Muscle of leg (tissue), 11 donors: ENCODE measurements around the gene FBXW7. TPM values are rescaled to one million over a fixed set of nuclear protein-coding genes. Genes with fewer than 3 reads are reported as not detected.

Experiments used
- DNase-seq: peaks from one replicate; pipeline ENCODE4 v3.0.0; 2013
- H3K27ac ChIP-seq: one replicate; pipeline ENCODE4 v1.5.1; 2013; ENCODE audit warnings: mild to moderate bottlenecking, low read length, control low read depth
- H3K27me3 ChIP-seq: one replicate; pipeline ENCODE4 v1.6.1; 2013; ENCODE audit warnings: low read length; ENCODE audit not compliant: control insufficient read depth, insufficient read depth
- H3K36me3 ChIP-seq: one replicate; pipeline ENCODE4 v1.6.1; 2013; ENCODE audit warnings: low read length; ENCODE audit not compliant: control insufficient read depth, insufficient read depth
- H3K4me1 ChIP-seq: one replicate; pipeline ENCODE4 v1.6.1; 2013; ENCODE audit warnings: low read length; ENCODE audit not compliant: control insufficient read depth, insufficient read depth
- H3K4me3 ChIP-seq: one replicate; pipeline ENCODE4 v1.5.1; 2013; ENCODE audit warnings: low read length, control low read depth
- H3K9me3 ChIP-seq: replicated peaks from 2 replicates; pipeline ENCODE4 v1.6.1; 2013; ENCODE audit warnings: low read depth, low read length; ENCODE audit not compliant: control insufficient read depth
- WGBS: methylation state at CpG from one replicate; pipeline ENCODE4 v1.1.5; 2013; ENCODE audit warnings: missing lambda C conversion rate; ENCODE audit not compliant: insufficient coverage; 5-methylcytosine and 5-hydroxymethylcytosine counted together
- polyA plus RNA-seq, 8 donors: library from polyadenylated mRNA; unstranded; fragments of 120-200 nt; gene quantifications; one replicate each; pipeline versions ENCODE4 v1.2.1 to v1.2.3, GENCODE V29; 2013; ENCODE audit warnings: inconsistent platforms in 1 of 8, low replicate concordance in 1 of 8; ENCODE audit not compliant: insufficient read length in 8 of 8, insufficient read depth in 1 of 8
- total RNA-seq: library from RNA; stranded (reverse); fragments of 120-200 nt; gene quantifications from one replicate; pipeline ENCODE4 v1.2.4, GENCODE V29; 2013

The FBXW7 gene
- total and polyA plus RNA-seq, 9 donors: 18.9 to 73.7 (median 24.6) TPM

- WGBS: 80% methylated on average over 1 of the region's 2 CpGs
- DNase-seq: no peak
- H3K9me3 ChIP-seq: no peaks in the 10 kb centered on the region
- no peaks in the 10 kb centered on the region for H3K36me3 ChIP-seq
- no peak overlapping the region for H3K4me3 ChIP-seq
- no peaks in the 10 kb centered on the region for H3K27me3 ChIP-seq
- no peak overlapping the region for H3K27ac ChIP-seq
- no peaks in the 10 kb centered on the region for H3K4me1 ChIP-seq
Measured at GRCh38 chr4:152573861-152574260, 38.0 kb upstream of the FBXW7 start.

DNA sequence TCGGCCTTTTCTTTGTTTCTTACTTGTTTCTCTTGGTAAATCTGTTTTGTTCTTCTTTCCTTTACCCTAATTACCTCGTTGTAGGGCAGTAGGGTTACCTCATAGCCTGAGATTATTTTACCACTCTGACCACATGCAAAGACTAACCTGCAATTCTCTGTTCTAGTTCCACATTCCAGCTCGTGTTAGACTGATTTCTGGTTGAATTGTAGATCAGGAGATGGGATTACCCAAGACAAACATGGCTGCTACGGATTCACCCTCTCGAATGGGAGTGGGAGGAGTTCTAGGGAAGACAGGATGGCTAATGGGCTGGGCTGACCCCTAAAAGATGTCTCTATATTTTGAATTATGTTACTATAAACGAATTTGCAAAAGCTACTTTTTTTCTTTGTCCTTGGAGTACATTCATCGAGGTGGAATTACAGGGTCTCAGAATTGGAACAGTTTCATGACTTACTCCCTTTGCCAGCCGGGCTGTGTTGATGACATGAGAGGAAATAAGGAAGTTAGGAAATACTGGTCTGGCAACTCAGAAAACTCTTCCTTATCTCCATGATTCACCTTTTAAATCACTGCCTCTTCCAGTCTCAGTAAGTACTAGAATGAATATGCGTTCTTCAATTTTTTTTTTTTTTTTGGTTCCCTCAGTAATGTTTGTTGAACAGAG is 36.7 kb upstream of the FBXW7 start:
- Histone ChIP-seq H3K36me3 (no peaks in the 10 kb centered on the region), H3K4me1 (no peaks in the 10 kb centered on the region), H3K4me3 (no peak overlapping the region), H3K9me3 (no peaks in the 10 kb centered on the region), H3K27ac (no peak overlapping the region), H3K27me3 (no peaks in the 10 kb centered on the region)
- no peak for DNase-seq
- 80% methylated on average over 1 of the region's 9 CpGs for WGBS

DNA sequence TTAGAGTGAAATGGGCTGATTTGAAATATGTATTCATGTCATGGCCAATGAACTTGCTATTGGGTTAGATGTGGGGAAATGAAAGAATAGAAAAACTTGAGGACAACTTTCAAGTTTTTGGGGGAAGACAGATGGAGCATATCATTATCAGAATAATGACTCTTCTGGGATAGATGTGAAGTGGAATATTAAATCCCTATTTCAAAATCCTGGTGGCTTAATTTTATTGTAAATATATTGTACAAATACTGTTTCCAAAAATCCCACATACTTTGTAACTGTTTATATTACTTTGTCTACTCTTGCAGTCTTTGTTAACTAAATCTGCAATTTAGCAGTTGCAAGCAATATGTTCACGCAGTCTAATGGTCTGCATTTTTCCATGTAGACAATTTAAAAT is 35.9 kb upstream of the FBXW7 start:
- Histone ChIP-seq H3K36me3 (no peaks in the 10 kb centered on the region), H3K27me3 (no peaks in the 10 kb centered on the region), H3K4me1 (no peaks in the 10 kb centered on the region), H3K27ac (no peak overlapping the region), H3K9me3 (no peaks in the 10 kb centered on the region), H3K4me3 (no peak overlapping the region)
- DNase-seq: no peak
- no CpG with 5 or more reads among the region's 1 CpG for WGBS

DNA sequence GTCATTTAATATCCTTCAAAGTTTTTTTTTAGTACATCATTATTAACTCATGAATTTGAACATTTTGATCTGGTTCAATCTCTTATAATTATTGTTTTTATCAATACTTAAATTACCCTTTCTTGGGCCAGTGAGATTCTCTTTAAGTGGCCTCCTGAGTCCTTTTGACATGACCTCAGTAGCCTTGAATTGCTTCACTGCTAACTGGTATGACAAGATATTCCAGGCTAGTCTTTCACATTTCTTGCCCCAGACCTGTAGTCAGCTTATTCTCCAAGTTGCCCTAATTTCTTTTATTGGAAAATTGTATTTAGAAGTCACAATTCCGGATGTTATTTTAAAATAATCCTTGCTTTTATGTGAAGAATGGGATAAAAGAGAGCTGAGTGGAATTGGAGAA is 35.4 kb upstream of the FBXW7 start:
- Histone ChIP-seq H3K36me3 (no peaks in the 10 kb centered on the region), H3K9me3 (no peaks in the 10 kb centered on the region), H3K27me3 (no peaks in the 10 kb centered on the region), H3K27ac (no peak overlapping the region), H3K4me3 (no peak overlapping the region), H3K4me1 (no peaks in the 10 kb centered on the region)
- no peak for DNase-seq
- 43% methylated on average over 1 of the region's 1 CpG for WGBS

DNA sequence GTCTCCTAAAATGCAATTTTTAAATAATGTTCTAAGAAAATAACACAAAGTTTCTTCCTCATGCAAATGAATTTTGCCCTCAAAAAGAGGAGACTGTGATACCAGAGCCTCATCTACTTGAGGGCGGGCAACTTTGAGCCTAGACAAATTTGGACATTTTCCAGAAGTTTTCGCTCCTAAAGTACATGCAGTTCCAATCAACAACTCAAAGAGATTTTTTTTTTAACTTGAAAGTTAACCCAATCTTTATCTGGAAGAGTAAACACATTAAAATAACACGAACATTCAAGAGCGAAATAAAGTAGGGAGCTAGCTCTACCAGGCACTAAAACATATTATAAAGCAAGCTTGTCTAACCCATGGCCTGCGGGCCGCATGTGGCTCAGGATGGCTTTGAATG is 29.4 kb upstream of the FBXW7 start:
- Histone ChIP-seq H3K9me3 (no peaks in the 10 kb centered on the region), H3K27ac (no peak overlapping the region), H3K4me1 (no peaks in the 10 kb centered on the region), H3K36me3 (no peaks in the 10 kb centered on the region), H3K27me3 (no peaks in the 10 kb centered on the region), H3K4me3 (no peak overlapping the region)
- WGBS: 80% methylated on average over 1 of the region's 6 CpGs
- DNase-seq: no peak

DNA sequence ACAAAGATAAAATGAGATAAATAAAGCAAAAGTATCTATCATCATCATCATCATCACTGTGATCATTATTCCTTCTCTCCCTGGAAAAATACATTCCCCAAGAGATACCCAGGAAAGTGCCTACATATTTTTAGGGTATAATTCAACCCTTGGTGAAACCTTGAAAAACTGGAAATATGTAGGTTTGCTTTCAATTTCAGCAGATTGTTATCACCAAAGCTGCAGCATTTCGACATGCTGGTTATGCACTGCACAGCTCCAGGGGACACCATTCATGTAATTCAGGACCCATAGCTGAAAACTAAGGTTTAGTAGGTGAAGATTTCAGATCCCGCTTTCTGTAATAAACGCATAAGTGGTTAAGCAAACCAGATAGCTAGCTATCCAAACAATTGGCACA is 28.4 kb upstream of the FBXW7 start:
- WGBS: no CpG with 5 or more reads among the region's 3 CpGs

DNA sequence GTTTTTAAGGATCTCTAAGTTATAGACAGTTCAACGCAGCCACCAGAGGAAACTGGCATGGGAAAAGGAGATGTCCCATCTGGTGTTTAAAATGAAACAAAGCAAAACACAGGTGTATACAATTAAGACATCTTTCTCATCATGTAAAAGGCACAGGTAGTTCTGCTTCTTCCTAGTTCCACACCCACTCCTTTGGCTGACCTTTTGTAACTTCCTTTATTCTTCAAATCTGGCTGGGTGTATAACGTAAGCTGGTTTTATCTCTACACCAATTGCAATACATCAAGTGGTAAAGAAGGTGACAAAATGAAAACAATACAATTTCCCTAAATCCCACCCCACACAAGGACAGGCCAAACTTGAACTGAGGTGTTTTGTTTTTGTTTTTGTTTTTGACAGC is 27.3 kb upstream of the FBXW7 start:
- Histone ChIP-seq H3K9me3 (no peaks in the 10 kb centered on the region), H3K36me3 (no peaks in the 10 kb centered on the region), H3K4me1 (no peaks in the 10 kb centered on the region), H3K27ac (no peak overlapping the region), H3K27me3 (no peaks in the 10 kb centered on the region), H3K4me3 (no peak overlapping the region)
- DNase-seq: no peak
- no CpG with 5 or more reads among the region's 2 CpGs for WGBS

More for the DNA sequence above, 28.4 kb upstream of the FBXW7 start:
- no peaks in the 10 kb centered on the region for H3K9me3 ChIP-seq
- no peak for DNase-seq
- no peak overlapping the region for H3K27ac ChIP-seq
- H3K4me1 ChIP-seq: no peaks in the 10 kb centered on the region
- no peaks in the 10 kb centered on the region for H3K36me3 ChIP-seq
- no peaks in the 10 kb centered on the region for H3K27me3 ChIP-seq
- H3K4me3 ChIP-seq: no peak overlapping the region

- DNase-seq: no peak
- H3K4me1 ChIP-seq: no peaks in the 10 kb centered on the region
- H3K4me3 ChIP-seq: no peak overlapping the region
- H3K9me3 ChIP-seq: no peaks in the 10 kb centered on the region
- WGBS: no CpG with 5 or more reads among the region's 3 CpGs
- H3K27ac ChIP-seq: no peak overlapping the region
- no peaks in the 10 kb centered on the region for H3K27me3 ChIP-seq
- H3K36me3 ChIP-seq: no peaks in the 10 kb centered on the region
Measured at GRCh38 chr4:152559641-152560040, 23.7 kb upstream of the FBXW7 start.

- no peaks in the 10 kb centered on the region for H3K9me3 ChIP-seq
- H3K27me3 ChIP-seq: no peaks in the 10 kb centered on the region
- no peaks in the 10 kb centered on the region for H3K36me3 ChIP-seq
- DNase-seq: no peak
- no peak overlapping the region for H3K27ac ChIP-seq
- H3K4me1 ChIP-seq: no peaks in the 10 kb centered on the region
- no peak overlapping the region for H3K4me3 ChIP-seq
- WGBS: no CpG with 5 or more reads among the region's 1 CpG
Measured at GRCh38 chr4:152558396-152558795, 22.5 kb upstream of the FBXW7 start.

DNA sequence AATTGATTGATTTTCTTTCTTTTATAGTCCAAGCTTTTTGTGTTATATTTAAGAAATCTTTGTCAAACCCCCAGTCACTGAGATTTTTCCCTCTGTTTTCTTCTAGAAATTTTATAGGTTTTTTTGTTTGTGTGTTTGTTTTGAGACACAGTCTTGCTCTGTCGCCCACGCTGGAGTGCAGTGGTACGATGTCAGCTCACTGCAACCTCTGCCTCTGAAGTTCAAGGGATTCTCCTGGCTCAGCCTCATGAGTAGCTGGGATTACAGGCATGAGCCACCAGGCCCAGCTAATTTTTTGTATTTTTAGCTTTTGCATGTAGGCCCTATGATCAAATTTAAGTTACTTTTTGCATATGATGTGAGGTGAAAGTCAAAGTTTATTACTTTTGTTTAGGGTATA is 20.9 kb upstream of the FBXW7 start:
- H3K36me3 ChIP-seq: no peaks in the 10 kb centered on the region
- WGBS: 57% methylated on average over 3 of the region's 3 CpGs

DNA sequence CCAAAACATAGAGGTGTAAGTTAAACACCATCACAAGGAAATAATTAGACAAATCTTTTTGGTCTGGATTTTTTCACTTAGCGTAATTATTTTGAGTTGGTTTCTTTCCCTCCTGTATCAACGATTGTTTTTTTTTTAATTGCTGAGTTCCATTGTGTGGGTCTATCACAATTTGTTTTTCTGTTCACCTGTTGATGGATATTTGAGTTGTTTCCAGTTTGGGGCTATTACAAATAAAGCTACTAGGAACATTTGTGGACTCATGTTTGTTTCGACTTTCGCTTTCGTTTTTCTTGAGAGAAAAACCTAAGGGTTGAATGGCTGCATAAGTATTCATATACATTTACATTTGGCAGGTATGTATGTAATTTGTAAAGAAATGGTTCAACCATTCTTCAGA is 20.4 kb upstream of the FBXW7 start:
- no peak for DNase-seq
- Histone ChIP-seq H3K27ac (no peak overlapping the region), H3K36me3 (no peaks in the 10 kb centered on the region), H3K4me3 (no peak overlapping the region), H3K27me3 (no peaks in the 10 kb centered on the region), H3K4me1 (no peaks in the 10 kb centered on the region), H3K9me3 (no peaks in the 10 kb centered on the region)
- WGBS: no CpG with 5 or more reads among the region's 5 CpGs

More for the DNA sequence above, 20.9 kb upstream of the FBXW7 start:
- DNase-seq: no peak
- Histone ChIP-seq H3K27me3 (no peaks in the 10 kb centered on the region), H3K9me3 (no peaks in the 10 kb centered on the region), H3K27ac (no peak overlapping the region), H3K4me1 (no peaks in the 10 kb centered on the region), H3K4me3 (no peak overlapping the region)
